PC-9 (cell line): ENCODE results near the gene JMJD8. TPM values are rescaled to one million over a fixed set of nuclear protein-coding genes. Genes with fewer than 3 reads are reported as not detected.

Source experiments
- BruUV-seq: library from RNA; stranded (reverse); fragments of 400-500 nt; replicated peaks from 2 replicates; lab custom pipeline; 2021; lab: Mats Ljungman, UMichigan
- CTCF ChIA-PET: fragments of 300-600 bp; sonication (Branson Sonifier 250); formaldehyde crosslinking; loops from one replicate; lab custom pipeline; 2022; ENCODE audit warnings: antibody characterized with exemption; lab: Charles Lee
- POLR2A ChIA-PET: fragments of 300-600 bp; sonication (Branson Sonifier 250); formaldehyde crosslinking; loops from one replicate; lab custom pipeline; 2022; ENCODE audit warnings: antibody characterized with exemption; ENCODE audit not compliant: unreplicated experiment; lab: Charles Lee
- DNase-seq, 2 experiments: peaks; one replicate each; pipeline versions ENCODE4 v3.0.0 to v3.0.0-alpha.2; 2015 to 2022; ENCODE audit warnings: mixed read lengths in 1 of 2
- H2AFZ ChIP-seq: fragments of 200-600 bp; sonication (generic); 2 replicates; pipeline ENCODE4 v1.8.1; 2017; ENCODE audit warnings: antibody characterized with exemption
- H3F3A ChIP-seq: fragments of 200-600 bp; sonication (generic); 2 replicates; pipeline ENCODE4 v1.8.1; 2017; ENCODE audit warnings: antibody characterized with exemption, mild to moderate bottlenecking, low read depth; ENCODE audit not compliant: insufficient read depth
- H3K27ac ChIP-seq: fragments of 200-600 bp; sonication (generic); 2 replicates; pipeline ENCODE4 v1.6.1; 2016; ENCODE audit warnings: mixed run types
- H3K27me3 ChIP-seq: fragments of 200-600 bp; sonication (generic); 2 replicates; pipeline ENCODE4 v1.6.1; 2016; ENCODE audit warnings: low read depth, mixed run types; ENCODE audit not compliant: insufficient read depth
- H3K36me3 ChIP-seq: fragments of 200-600 bp; sonication (generic); 2 replicates; pipeline ENCODE4 v1.6.1; 2016; ENCODE audit warnings: low read depth, mixed run types
- H3K4me1 ChIP-seq: fragments of 200-600 bp; sonication (generic); replicated peaks from 2 replicates; pipeline ENCODE4 v1.6.1; 2016; ENCODE audit warnings: mixed run types; ENCODE audit not compliant: insufficient read depth
- H3K4me2 ChIP-seq: fragments of 200-600 bp; sonication (generic); 2 replicates; pipeline ENCODE4 v1.6.1; 2017; ENCODE audit warnings: mixed run types
- H3K4me3 ChIP-seq: fragments of 200-600 bp; sonication (generic); 2 replicates; pipeline ENCODE4 v1.6.1; 2016; ENCODE audit warnings: mixed run types
- H3K79me2 ChIP-seq: fragments of 200-600 bp; sonication (generic); 2 replicates; pipeline ENCODE4 v1.6.1; 2017; ENCODE audit warnings: low read depth, mixed run types
- H3K9me2 ChIP-seq: fragments of 200-600 bp; sonication (generic); 2 replicates; pipeline ENCODE4 v1.8.1; 2017; ENCODE audit warnings: mild to moderate bottlenecking; ENCODE audit not compliant: insufficient read depth
- H3K9me3 ChIP-seq: fragments of 200-600 bp; sonication (generic); 2 replicates; pipeline ENCODE4 v1.8.1; 2016; ENCODE audit warnings: low read depth; ENCODE audit not compliant: insufficient read depth
- H4K20me1 ChIP-seq: fragments of 200-600 bp; sonication (generic); 2 replicates; pipeline ENCODE4 v1.8.1; 2017; ENCODE audit not compliant: insufficient read depth
- EZH2 ChIP-seq: fragments of 200-600 bp; sonication (generic); IDR thresholded peaks from 2 replicates; pipeline ENCODE4 v1.8.0; 2017; ENCODE audit warnings: antibody characterized with exemption, low read depth
- intact Hi-C: fragments of 100-400 bp; cut with micrococcal nuclease; formaldehyde crosslinking; loops from one replicate; pipeline ENCODE4 v1.10.0; 2022; ENCODE audit not compliant: unreplicated experiment
- total RNA-seq: library from RNA; stranded (reverse); gene quantifications from 2 replicates; pipeline ENCODE4 v1.2.3, GENCODE V29; 2021
- TF ChIP-seq, protein P1 (sequence below): fragments of 200-600 bp; sonication (generic); conservative IDR thresholded peaks from 2 replicates; pipeline ENCODE4 v1.6.1; 2017; ENCODE audit warnings: mixed run types, antibody characterized with exemption, mild to moderate bottlenecking, moderate library complexity

The JMJD8 gene
- total RNA-seq, 1 experiment from 2014 or later = 57.4 TPM

DNA sequence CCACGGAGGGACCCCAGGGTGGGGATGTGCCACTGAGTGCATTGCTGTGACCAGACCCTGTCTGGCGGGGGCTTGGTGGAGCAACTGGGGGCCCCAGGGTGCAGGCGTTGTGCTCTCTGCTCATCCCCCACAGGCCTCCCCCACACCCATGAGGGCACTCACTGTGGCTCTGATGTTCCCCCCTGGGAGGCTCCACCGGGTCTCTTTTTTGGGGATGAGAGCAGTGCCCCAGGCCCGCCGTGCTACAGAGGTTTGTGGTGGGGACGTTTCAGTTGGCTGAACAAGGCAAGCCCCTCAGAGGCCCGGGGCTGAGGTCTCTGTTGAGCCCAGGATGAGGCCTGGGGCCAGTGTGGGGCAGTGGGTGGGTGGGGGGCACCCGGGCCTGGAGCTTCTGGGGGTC is 39.6 kb upstream of the JMJD8 start:
- H3K36me3 ChIP-seq = no peaks in the 10 kb centered on the region
- H3K9me3 ChIP-seq = no peaks in the 10 kb centered on the region
- no peaks in the 10 kb centered on the region for H3K27me3 ChIP-seq
- CTCF ChIA-PET = interaction anchor here (0.7 kb wide), 1 partner anchor 11 kb away, joined by 3 read pairs; no protein-coding TSS in a partner anchor
- POLR2A ChIA-PET = interaction anchor here (0.7 kb wide), 1 partner anchor 59 kb away, joined by 3 read pairs; no protein-coding TSS in a partner anchor
- H4K20me1 ChIP-seq = peaks cover 10% of the 10 kb centered on the region; the same call in 1 of the 2 replicates
- no peak for TF ChIP-seq EZH2
- TF ChIP-seq, protein P1, sequence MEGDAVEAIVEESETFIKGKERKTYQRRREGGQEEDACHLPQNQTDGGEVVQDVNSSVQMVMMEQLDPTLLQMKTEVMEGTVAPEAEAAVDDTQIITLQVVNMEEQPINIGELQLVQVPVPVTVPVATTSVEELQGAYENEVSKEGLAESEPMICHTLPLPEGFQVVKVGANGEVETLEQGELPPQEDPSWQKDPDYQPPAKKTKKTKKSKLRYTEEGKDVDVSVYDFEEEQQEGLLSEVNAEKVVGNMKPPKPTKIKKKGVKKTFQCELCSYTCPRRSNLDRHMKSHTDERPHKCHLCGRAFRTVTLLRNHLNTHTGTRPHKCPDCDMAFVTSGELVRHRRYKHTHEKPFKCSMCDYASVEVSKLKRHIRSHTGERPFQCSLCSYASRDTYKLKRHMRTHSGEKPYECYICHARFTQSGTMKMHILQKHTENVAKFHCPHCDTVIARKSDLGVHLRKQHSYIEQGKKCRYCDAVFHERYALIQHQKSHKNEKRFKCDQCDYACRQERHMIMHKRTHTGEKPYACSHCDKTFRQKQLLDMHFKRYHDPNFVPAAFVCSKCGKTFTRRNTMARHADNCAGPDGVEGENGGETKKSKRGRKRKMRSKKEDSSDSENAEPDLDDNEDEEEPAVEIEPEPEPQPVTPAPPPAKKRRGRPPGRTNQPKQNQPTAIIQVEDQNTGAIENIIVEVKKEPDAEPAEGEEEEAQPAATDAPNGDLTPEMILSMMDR = no peak
- no peak overlapping the region for H3K4me3 ChIP-seq
- no peak overlapping the region for H3K27ac ChIP-seq
- peaks cover 21% of the 10 kb centered on the region for H3K4me1 ChIP-seq
- H3K79me2 ChIP-seq = peaks cover 4% of the 10 kb centered on the region; the same call in 1 of the 2 replicates
- intact Hi-C loops = no loop called here
- H3F3A ChIP-seq = peaks cover 40% of the 10 kb centered on the region
- BruUV-seq = no TSS peak
- H3K4me2 ChIP-seq = no peak overlapping the region
- H3K9me2 ChIP-seq = no peaks in the 10 kb centered on the region
- DNase-seq = peak in 1 of 2 experiments; percentile 21
- no peak overlapping the region for H2AFZ ChIP-seq

DNA sequence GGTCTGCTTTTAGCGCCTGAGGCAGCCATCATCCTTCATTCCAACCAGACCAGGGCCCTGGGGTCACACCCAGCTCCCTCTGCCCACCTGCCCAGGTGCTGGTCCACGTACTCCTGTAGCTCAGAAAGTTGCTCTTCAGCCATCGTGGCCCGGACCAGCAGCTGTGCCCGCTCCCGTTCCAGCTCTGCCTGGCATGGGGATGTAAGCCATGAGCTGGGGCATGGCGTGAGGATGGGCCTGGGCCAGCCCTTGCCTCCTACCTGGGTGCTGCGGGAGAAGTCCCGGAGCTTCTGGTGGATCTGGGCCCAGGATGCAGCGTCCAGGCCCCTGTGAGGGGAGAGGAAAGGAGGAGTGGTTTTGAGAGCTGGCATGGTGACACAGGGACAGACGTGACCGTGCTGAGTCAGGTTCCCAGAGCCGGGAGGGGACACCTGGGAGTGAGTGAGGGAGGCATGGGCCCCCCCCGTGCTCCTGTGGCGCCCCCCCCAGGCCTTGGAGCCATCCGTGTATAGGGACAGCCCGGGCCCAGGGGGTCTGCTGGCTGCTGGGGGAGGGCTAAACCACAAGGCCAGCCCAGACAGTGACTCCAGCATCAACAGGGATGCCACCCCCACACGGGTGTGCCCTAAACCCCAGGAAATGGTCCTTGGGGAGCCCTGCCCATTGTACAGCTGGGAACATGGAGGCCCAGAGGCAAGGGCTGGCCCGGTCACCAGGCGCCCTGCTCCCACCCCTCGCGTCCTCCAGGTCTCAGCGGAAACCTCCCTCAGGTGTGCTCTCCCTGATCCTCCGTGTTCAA is 38.9 kb upstream of the JMJD8 start:
- Histone ChIP-seq H3K27ac (no peak overlapping the region), H3F3A (peaks cover 42% of the 10 kb centered on the region), H3K79me2 (peaks cover 4% of the 10 kb centered on the region; the same call in 1 of the 2 replicates), H2AFZ (no peak overlapping the region), H4K20me1 (peaks cover 10% of the 10 kb centered on the region; the same call in 1 of the 2 replicates), H3K36me3 (no peaks in the 10 kb centered on the region), H3K4me2 (no peak overlapping the region), H3K9me2 (no peaks in the 10 kb centered on the region), H3K4me3 (no peak overlapping the region), H3K9me3 (no peaks in the 10 kb centered on the region), H3K27me3 (no peaks in the 10 kb centered on the region), H3K4me1 (peaks cover 25% of the 10 kb centered on the region)
- intact Hi-C loops = no loop called here
- BruUV-seq = TSS peak; percentile 29
- ChIA-PET CTCF (no interaction called here), POLR2A (interaction anchor here (0.7 kb wide), 1 partner anchor 60 kb away, joined by 3 read pairs; no protein-coding TSS in a partner anchor)
- no peak for DNase-seq
- TF ChIP-seq, protein P1 = no peak
- TF ChIP-seq EZH2 = no peak

DNA sequence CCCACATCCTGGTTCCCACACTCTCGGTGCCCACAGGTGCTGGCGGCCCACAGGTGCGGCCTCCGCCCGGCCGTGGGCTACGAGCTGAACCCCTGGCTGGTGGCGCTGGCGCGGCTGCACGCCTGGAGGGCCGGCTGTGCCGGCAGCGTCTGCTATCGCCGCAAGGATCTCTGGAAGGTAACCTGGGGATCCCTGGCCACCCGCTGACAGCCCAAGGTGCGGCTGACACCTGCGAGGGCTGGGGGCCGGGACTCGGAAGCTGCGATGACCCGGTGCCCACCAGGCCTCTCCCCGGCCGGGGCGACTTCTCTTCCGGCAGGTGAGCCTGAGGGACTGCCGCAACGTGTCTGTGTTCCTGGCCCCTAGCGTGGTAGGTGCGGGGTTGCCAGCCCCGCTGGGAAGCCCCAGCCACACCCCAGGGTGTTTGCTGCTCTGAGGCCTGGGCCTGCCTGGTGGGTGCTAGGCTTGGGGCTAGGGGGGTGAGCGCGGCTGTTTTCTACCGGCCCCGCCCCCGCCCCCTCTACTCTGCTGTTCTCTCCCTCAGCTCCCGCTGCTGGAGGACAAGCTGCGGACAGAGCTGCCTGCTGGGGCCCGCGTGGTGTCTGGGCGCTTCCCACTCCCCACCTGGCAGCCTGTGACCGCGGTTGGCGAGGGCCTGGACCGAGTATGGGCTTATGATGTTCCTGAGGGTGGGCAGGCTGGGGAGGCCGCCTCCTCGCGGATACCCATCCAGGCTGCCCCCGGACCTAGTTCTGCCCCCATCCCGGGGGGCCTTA is 37.8 kb upstream of the JMJD8 start:
- Histone ChIP-seq H3K4me2 (peak overlapping the region; percentile 94), H4K20me1 (peaks cover 10% of the 10 kb centered on the region; the same call in 1 of the 2 replicates), H3F3A (peaks cover 42% of the 10 kb centered on the region), H3K27ac (no peak overlapping the region), H2AFZ (no peak overlapping the region), H3K9me3 (no peaks in the 10 kb centered on the region), H3K9me2 (no peaks in the 10 kb centered on the region), H3K4me3 (peak overlapping the region; percentile 98; the same call in 1 of the 2 replicates), H3K36me3 (no peaks in the 10 kb centered on the region), H3K79me2 (peaks cover 4% of the 10 kb centered on the region; the same call in 1 of the 2 replicates), H3K27me3 (no peaks in the 10 kb centered on the region), H3K4me1 (peaks cover 25% of the 10 kb centered on the region)
- DNase-seq = no peak
- BruUV-seq = no TSS peak
- intact Hi-C loops = loop anchor here (2.0 kb wide), 1 partner anchor 63 kb away; no protein-coding TSS in a partner anchor
- ChIA-PET CTCF (interaction anchor here (0.5 to 0.6 kb wide), 2 partner anchors 235 to 332 kb away, joined by 3 to 7 read pairs; no protein-coding TSS in a partner anchor), POLR2A (interaction anchor here (0.6 to 1.0 kb wide), 4 partner anchors 39 to 66 kb away, joined by 3 to 6 read pairs (median 3); partner anchors contain the start of genes CHTF18 and RPUSD1)
- TF ChIP-seq, protein P1 = no peak
- TF ChIP-seq EZH2 = no peak
